ENCODE data around the gene CPNE5.

DNA sequence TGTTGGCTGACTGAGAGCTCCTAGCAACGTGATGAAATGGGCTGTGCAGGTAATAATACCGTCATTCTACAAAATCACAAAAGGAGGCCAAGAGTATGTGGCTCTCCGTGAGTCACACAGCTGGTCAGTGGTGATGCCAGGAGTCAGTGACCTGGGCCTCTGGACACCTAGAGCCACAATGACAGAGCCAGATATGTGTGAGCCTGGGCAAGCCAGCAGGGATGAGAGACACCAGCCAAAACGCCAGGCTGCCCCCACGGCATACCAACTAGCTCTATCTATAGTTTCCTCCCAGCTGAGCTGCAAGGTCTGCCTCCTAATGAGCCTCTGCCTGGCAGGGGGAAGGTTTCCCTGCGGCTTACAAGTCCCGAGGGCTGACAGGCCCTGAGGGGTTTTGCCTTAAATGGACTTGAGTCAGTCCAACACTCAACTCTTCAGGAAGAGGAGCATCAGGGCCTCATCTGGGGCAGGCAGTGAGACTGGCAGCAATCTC, 70.0 kb downstream of the CPNE5 start:
- TF ChIP-seq POLR2A (IDR thresholded peaks at IDR 0.05) (no peak), EP300 (IDR thresholded peaks at IDR 0.05; ENCODE audit: low read depth) (no peak), CTCF (IDR thresholded peaks at IDR 0.05) (no peak)

Data from transverse colon (tissue), 3 donors.